ENCODE measurements around the gene SEM1. TPM values are rescaled to one million over a fixed set of nuclear protein-coding genes. Genes with fewer than 3 reads are reported as not detected.

SEM1 gene
- total RNA-seq, result 14.7 and 52.3 TPM in 2 replicates

DNA sequence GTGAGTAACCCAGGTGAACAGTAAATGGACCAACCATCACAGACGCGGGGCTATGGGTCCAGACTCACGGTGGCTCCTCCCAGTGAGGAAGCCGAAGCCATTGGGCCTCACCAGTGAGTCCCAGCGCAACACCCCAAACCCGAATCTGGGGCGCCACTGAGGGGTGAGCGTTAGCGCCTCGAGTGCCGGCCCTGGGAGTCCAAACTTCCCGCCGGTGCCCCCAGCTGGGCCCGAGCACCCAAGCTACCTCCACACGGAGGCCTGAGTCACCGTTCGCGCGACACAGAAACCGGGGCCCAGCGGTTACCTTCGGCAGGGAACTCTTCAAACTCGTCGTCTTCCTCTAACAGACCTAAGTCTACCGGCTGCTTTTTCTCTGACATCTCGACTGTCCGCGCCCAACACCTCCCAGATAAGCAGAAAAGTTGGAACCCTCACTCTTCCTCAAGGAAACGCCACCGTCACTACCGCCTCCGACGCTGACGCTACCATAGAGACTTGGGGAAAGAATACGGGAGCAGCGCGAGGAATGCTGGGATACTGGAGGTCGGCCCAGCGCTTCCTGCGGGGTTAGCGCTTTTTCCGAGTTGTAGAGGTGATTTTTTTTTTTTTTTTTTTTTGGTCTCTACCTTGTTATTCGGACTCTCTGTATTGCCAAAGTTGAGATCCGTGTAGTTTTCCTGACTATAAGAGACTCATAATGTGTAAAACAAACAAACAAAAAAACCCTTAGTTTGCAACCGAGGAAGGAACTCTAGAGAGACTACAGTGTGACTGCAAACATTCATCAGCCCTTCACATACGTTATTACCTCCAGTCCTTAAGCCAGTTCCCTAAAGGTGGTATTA is at the start of gene SEM1:
SEM1 (minus strand) TSS at position 466 of the 848 bp plus-strand sequence; CDS start at position 383, 83 bp downstream.

Data from regular cardiac myocyte (primary cell).